ENCODE measurements around the gene BLTP2.
"Not testable (repeated sequence)": the region's sequence is repeated elsewhere in the genome, so short reads cannot be mapped to it uniquely, and the experiment has no call there.

Gene BLTP2

GRCh38 chr17:28646039-28646754, 1.2 kb upstream of the BLTP2 start:
- peak in 3 of 56 donors; percentile 1 to 4 (median 4) for DNase-seq

GRCh38 chr17:28645576-28645939, 600 bp upstream of the BLTP2 start:
- no peak for DNase-seq

- peak in 15 of 56 donors; percentile 1 to 54 (median 19) for DNase-seq
These were observed 773 bp downstream of the BLTP2 start for GRCh38 chr17:28643983-28644786.

GRCh38 chr17:28641579-28641978, 3.4 kb downstream of the BLTP2 start:
- no peak for DNase-seq

- no peak for DNase-seq
These were observed 9.5 kb downstream of the BLTP2 start for GRCh38 chr17:28635506-28635905.

- DNase-seq: peak in 4 of 56 donors; percentile 1 to 40 (median 19)
These were observed 10.6 kb downstream of the BLTP2 start for GRCh38 chr17:28634206-28634865.

GRCh38 chr17:28626818-28627217, 18.1 kb downstream of the BLTP2 start:
- DNase-seq: no peak

- DNase-seq: no peak
These were observed 20.8 kb downstream of the BLTP2 start for GRCh38 chr17:28624148-28624547.

GRCh38 chr17:28623696-28624095, 21.3 kb downstream of the BLTP2 start:
- DNase-seq: no peak

- no peak for DNase-seq
These were observed 22.8 kb downstream of the BLTP2 start for GRCh38 chr17:28622186-28622585.

GRCh38 chr17:28620010-28620409, 24.9 kb downstream of the BLTP2 start:
- no peak for DNase-seq

- no peak for DNase-seq
These were observed 26.5 kb downstream of the BLTP2 start for GRCh38 chr17:28618464-28618863.

GRCh38 chr17:28616281-28616680, 28.7 kb downstream of the BLTP2 start:
- DNase-seq: no peak

GRCh38 chr17:28615260-28615940, 29.6 kb downstream of the BLTP2 start:
- no peak for DNase-seq

GRCh38 chr17:28613931-28614381, 31.0 kb downstream of the BLTP2 start, which contains the start of gene RSKR:
RSKR (minus strand) TSS chr17:28614185; CDS start chr17:28614161, 24 bp downstream.
- peak in 42 of 56 donors; percentile 1 to 78 (median 42) for DNase-seq

GRCh38 chr17:28612936-28613872, 31.8 kb downstream of the BLTP2 start:
- peak in 25 of 56 donors; percentile 2 to 56 (median 14) for DNase-seq

GRCh38 chr17:28612531-28612930, 32.4 kb downstream of the BLTP2 start:
- DNase-seq: no peak

GRCh38 chr17:28610376-28610775, 34.6 kb downstream of the BLTP2 start:
- DNase-seq: no peak

- DNase-seq: not testable (repeated sequence)
These were observed 40.9 kb downstream of the BLTP2 start for GRCh38 chr17:28604031-28604430.

Data from nucleus accumbens (tissue), 56 donors.